Vagina (tissue), 2 donors: Measurements from ENCODE around the gene MSL3B.

Source experiments
- POLR2A ChIP-seq, 2 donors: fragments of 450-650 bp; IDR thresholded peaks; one replicate each; pipeline ENCODE4 v1.6.1; 2017; ENCODE audit warnings: antibody characterized with exemption in 2 of 2, mild to moderate bottlenecking in 2 of 2, moderate library complexity in 2 of 2
- POLR2AphosphoS5 ChIP-seq, 2 donors: sonication (generic); formaldehyde crosslinking; IDR thresholded peaks; one replicate each; pipeline ENCODE4 v1.9.0; 2017; ENCODE audit warnings: antibody characterized with exemption in 2 of 2, mild to moderate bottlenecking in 2 of 2, low read depth in 1 of 2; ENCODE audit not compliant: insufficient read depth in 1 of 2
- TF ChIP-seq, protein P1 (sequence below), 3 experiments: fragments of 450-650 bp in 2 of 3; fragments of 200-600 bp in 1 of 3; sonication (generic) in 1 of 3; IDR thresholded peaks; one replicate each; pipeline ENCODE4 v1.5.1; 2017 to 2019; ENCODE audit warnings: antibody characterized with exemption in 3 of 3, mild to moderate bottlenecking in 2 of 3, moderate library complexity in 2 of 3

DNA sequence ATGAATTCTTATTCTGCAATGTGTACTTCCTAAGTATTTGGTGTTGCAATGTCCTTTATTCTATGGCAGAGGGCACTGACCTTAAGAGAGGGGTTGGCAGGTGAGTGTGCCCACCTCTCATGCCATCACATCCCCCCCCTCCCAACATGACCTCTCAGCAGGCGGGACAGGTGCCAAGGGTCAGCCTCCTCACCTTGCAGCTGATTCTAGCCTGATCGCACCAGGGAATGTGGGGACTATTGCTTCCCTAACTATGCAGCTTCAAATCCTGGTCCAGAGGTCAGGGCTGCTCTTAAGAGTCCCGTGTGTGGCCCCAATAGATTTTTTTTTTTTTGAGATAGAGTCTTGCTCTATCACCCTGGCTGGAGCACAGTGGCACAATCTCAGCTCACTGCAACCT is 23.4 kb downstream of the MSL3B start:
- TF ChIP-seq, protein P1, sequence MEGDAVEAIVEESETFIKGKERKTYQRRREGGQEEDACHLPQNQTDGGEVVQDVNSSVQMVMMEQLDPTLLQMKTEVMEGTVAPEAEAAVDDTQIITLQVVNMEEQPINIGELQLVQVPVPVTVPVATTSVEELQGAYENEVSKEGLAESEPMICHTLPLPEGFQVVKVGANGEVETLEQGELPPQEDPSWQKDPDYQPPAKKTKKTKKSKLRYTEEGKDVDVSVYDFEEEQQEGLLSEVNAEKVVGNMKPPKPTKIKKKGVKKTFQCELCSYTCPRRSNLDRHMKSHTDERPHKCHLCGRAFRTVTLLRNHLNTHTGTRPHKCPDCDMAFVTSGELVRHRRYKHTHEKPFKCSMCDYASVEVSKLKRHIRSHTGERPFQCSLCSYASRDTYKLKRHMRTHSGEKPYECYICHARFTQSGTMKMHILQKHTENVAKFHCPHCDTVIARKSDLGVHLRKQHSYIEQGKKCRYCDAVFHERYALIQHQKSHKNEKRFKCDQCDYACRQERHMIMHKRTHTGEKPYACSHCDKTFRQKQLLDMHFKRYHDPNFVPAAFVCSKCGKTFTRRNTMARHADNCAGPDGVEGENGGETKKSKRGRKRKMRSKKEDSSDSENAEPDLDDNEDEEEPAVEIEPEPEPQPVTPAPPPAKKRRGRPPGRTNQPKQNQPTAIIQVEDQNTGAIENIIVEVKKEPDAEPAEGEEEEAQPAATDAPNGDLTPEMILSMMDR (IDR thresholded peaks at IDR 0.05) = no peak
- no peak for TF ChIP-seq POLR2A (IDR thresholded peaks at IDR 0.05)
- TF ChIP-seq POLR2AphosphoS5 (IDR thresholded peaks at IDR 0.05; ENCODE audit: insufficient read depth in 1 of 2, low read depth in 1 of 2) = no peak
